ENCODE results near the gene MYO1B. TPM values are rescaled to one million over a fixed set of nuclear protein-coding genes. Genes with fewer than 3 reads are reported as not detected.

The MYO1B gene
- total and polyA plus RNA-seq, 2 of the 8 experiments (the other 6 are each of a cell fraction or from before 2014, with no cell fraction given): 15.5 to 61.2 TPM

- no peak overlapping the region for H3K27ac ChIP-seq (ENCODE audit: low read depth, low read length)
- WGBS, 2 experiments (ENCODE audit: extremely low coverage in 1 of 2, insufficient coverage in 1 of 2, insufficient read length in 1 of 2, insufficient replicate concordance in 2 of 2, low coverage in 1 of 2, low lambda C conversion rate in 2 of 2, missing lambda C conversion rate in 1 of 2): 93% methylated on average over 2 of the region's 2 CpGs; no CpG with 5 or more reads in 1 of the 2 experiments
- no peak for FAIRE-seq
- TF ChIP-seq NANOG (IDR thresholded peaks at IDR 0.05; ENCODE audit: insufficient read depth, low read depth, low read length, poor library complexity, severe bottlenecking) (no peak), PHF8 (conservative IDR thresholded peaks at IDR 0.05; ENCODE audit: low read depth, low read length) (no peak), SAP30 (IDR thresholded peaks at IDR 0.05; ENCODE audit: insufficient read depth, insufficient replicate concordance, low read length) (no peak), SUZ12 (IDR thresholded peaks at IDR 0.05; ENCODE audit: low read length) (no peak), CBX8 (IDR thresholded peaks at IDR 0.05; ENCODE audit: borderline replicate concordance, low read depth, low read length) (no peak), FOSL1 (IDR thresholded peaks at IDR 0.05; ENCODE audit: insufficient read depth, low read depth, low read length) (no peak), BRCA1 (IDR thresholded peaks at IDR 0.05; ENCODE audit: low read depth, low read length) (no peak), RNF2 (IDR thresholded peaks at IDR 0.05; ENCODE audit: borderline replicate concordance, low read depth, low read length, missing control alignments, poor library complexity, severe bottlenecking) (no peak), EP300 (IDR thresholded peaks at IDR 0.05; ENCODE audit: borderline replicate concordance in 1 of 2, low read depth in 2 of 2, low read length in 2 of 2) (no peak), EGR1 (IDR thresholded peaks at IDR 0.05; ENCODE audit: borderline replicate concordance, low read depth, low read length) (no peak), ZNF274 (IDR thresholded peaks at IDR 0.05; ENCODE audit: borderline replicate concordance, extremely low read depth, low read length) (no peak), YY1 (IDR thresholded peaks at IDR 0.05; ENCODE audit: low read depth, low read length) (no peak), GABPA (IDR thresholded peaks at IDR 0.05; ENCODE audit: borderline replicate concordance, insufficient read depth, low read length) (no peak)
These were observed 21.0 kb downstream of the MYO1B start for GRCh38 chr2:191266201-191266600.

More at GRCh38 chr2:191266201-191266600, 21.0 kb downstream of the MYO1B start:
- no peaks in the 10 kb centered on the region for H3K9me3 ChIP-seq (ENCODE audit: insufficient read depth in 2 of 2, low read depth in 1 of 2, low read length in 1 of 2)
- H3K56ac ChIP-seq (replicated peaks; ENCODE audit: insufficient read length, low read depth, low read length): no peak overlapping the region
- H2BK15ac ChIP-seq (ENCODE audit: low read length): no peak overlapping the region
- peak overlapping the region; percentile 53; the same call in 1 of the 2 replicates for H3K18ac ChIP-seq (ENCODE audit: extremely low read depth, low read length)
- DNase-seq (ENCODE audit: low read depth in 1 of 2, low spot score in 2 of 2): no peak
- H3K4ac ChIP-seq (replicated peaks; ENCODE audit: insufficient read length, low read depth, low read length): no peak overlapping the region
- H2AK5ac ChIP-seq (ENCODE audit: low read depth, low read length): peak overlapping the region; percentile 18; the same call in 1 of the 2 replicates
- H4K20me1 ChIP-seq (replicated peaks in 1 of 2; ENCODE audit: control insufficient read depth in 1 of 2, insufficient read depth in 2 of 2, low read length in 2 of 2): peaks cover 4 to 23% of the 10 kb centered on the region in 2 experiments
- no peak overlapping the region for H3K4me2 ChIP-seq (ENCODE audit: insufficient read depth in 1 of 2, low read depth in 2 of 2, low read length in 2 of 2)
- H2BK120ac ChIP-seq (replicated peaks; ENCODE audit: low read depth, low read length): no peak overlapping the region
- no peak overlapping the region for H2AFZ ChIP-seq (ENCODE audit: low read length)
- peaks cover 0 to 20% (median 13%) of the 10 kb centered on the region in 4 experiments; a peak in 5 of 7 replicates for H3K4me1 ChIP-seq (replicated peaks in 1 of 4; ENCODE audit: control insufficient read depth in 3 of 4, insufficient read depth in 4 of 4, low read length in 3 of 4)
- H4K5ac ChIP-seq (ENCODE audit: insufficient read length, low read depth, low read length): no peak overlapping the region
- no peak overlapping the region for H3K14ac ChIP-seq (ENCODE audit: insufficient read length)
- no peak overlapping the region for H2BK20ac ChIP-seq (ENCODE audit: low read length)
- H3K4me3 ChIP-seq (ENCODE audit: extremely low read depth in 1 of 4, insufficient read depth in 2 of 4, low read depth in 3 of 4, low read length in 4 of 4): no peak overlapping the region
- POLR2A ChIA-PET (ENCODE audit: partially characterized antibody): interaction anchor here (1.0 to 2.0 kb wide), 3 partner anchors 10 to 21 kb away, joined by 4 to 8 read pairs (median 4); no protein-coding TSS in a partner anchor
- H2BK5ac ChIP-seq (ENCODE audit: low read depth, low read length): no peak overlapping the region
- H4K8ac ChIP-seq (ENCODE audit: extremely low read depth, insufficient read depth, low read length): no peak overlapping the region
- H3K23me2 ChIP-seq (ENCODE audit: low read depth, low read length): no peaks in the 10 kb centered on the region
- no peak overlapping the region for H4K91ac ChIP-seq (replicated peaks; ENCODE audit: insufficient read length, low read length)
- H3K27me3 ChIP-seq (replicated peaks in 1 of 4; ENCODE audit: control insufficient read depth in 3 of 4, extremely low read depth in 1 of 4, insufficient read depth in 3 of 4, low read length in 3 of 4): no peaks in the 10 kb centered on the region
- H3K79me1 ChIP-seq (ENCODE audit: low read depth, low read length): peaks cover 12% of the 10 kb centered on the region
- no peaks in the 10 kb centered on the region for H3K36me3 ChIP-seq (ENCODE audit: control insufficient read depth in 2 of 4, insufficient read depth in 4 of 4, low read length in 3 of 4)
- H2BK12ac ChIP-seq (ENCODE audit: low read depth, low read length): no peak overlapping the region
- CTCF ChIA-PET (ENCODE audit: partially characterized antibody): interaction anchor here (1.1 to 3.3 kb wide), 4 partner anchors 10 to 247 kb away, joined by 3 to 10 read pairs (median 4); no protein-coding TSS in a partner anchor
- H3K79me2 ChIP-seq (ENCODE audit: control insufficient read depth in 1 of 2, insufficient read depth in 2 of 2, low read length in 2 of 2): peaks cover 11 to 100% of the 10 kb centered on the region in 2 experiments
- no peak overlapping the region for H3K9ac ChIP-seq (replicated peaks in 1 of 4; ENCODE audit: extremely low read depth in 1 of 4, low read depth in 3 of 4, low read length in 3 of 4)
- H3K23ac ChIP-seq (ENCODE audit: insufficient read length): no peak overlapping the region

All from H1 (cell line).